Nucleus accumbens (tissue), 56 donors: ENCODE data around the gene ZNF764.

ENCODE experiments used
- DNase-seq, 56 donors: peaks; one replicate each; lab custom pipeline; 2025; lab: John Stamatoyannopoulos, UW

The ZNF764 gene

GRCh38 chr16:30570636-30571444 is 12.7 kb upstream of the ZNF764 start:
- DNase-seq: peak in 28 of 56 donors; percentile 15 to 73 (median 46)

- no peak for DNase-seq
These were observed 11.8 kb upstream of the ZNF764 start for GRCh38 chr16:30569746-30570635.

DNA sequence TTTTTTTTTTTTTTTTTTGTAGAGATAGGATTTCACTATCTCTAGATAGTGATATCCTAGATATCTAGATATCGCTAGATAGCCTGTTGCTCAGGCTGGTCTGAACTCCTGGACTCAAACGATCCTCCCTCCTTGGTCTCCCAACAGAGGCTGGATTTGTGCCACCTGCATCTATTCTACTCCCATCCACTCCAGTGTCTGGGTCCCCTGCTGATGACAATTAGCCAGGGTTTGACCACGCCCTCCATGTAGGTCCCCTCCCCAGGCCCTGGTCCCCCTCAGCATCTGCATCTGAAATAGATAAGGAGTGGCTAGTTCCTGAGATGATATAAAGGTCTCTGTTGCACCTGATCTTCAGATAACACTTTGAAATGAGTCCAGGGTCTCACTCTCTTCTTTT is 11.1 kb upstream of the ZNF764 start:
- no peak for DNase-seq

DNA sequence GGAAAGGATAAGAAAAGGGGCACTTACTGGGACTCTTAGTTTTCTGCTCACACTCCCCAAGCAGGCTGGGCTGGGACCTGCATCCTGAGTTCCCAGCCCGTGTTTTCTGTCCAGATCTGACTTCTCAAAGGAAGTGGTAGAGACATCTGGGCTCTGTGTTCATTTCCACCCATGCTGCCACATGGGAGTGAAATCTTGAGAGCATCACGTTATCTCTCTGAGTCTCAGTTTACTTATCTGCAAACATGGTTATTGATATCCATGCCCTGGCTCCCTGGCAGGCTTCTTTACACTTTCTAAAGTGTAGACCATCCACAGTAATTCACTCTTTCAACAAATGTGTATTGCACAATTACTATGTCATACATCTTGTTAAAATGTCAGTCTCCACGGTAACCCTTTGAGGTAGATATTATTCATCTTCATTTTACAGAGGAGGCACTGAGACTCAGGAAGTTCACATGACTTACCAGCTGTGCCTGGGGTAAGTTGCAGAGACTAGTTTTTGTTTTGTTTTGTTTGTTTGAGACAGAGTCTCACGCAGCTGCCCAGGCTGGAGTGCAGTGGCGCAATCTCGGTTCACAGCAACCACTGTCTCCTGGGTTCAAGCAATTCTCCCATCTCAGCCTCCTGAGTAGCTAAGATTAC is 9.9 kb upstream of the ZNF764 start:
- no peak for DNase-seq

DNA sequence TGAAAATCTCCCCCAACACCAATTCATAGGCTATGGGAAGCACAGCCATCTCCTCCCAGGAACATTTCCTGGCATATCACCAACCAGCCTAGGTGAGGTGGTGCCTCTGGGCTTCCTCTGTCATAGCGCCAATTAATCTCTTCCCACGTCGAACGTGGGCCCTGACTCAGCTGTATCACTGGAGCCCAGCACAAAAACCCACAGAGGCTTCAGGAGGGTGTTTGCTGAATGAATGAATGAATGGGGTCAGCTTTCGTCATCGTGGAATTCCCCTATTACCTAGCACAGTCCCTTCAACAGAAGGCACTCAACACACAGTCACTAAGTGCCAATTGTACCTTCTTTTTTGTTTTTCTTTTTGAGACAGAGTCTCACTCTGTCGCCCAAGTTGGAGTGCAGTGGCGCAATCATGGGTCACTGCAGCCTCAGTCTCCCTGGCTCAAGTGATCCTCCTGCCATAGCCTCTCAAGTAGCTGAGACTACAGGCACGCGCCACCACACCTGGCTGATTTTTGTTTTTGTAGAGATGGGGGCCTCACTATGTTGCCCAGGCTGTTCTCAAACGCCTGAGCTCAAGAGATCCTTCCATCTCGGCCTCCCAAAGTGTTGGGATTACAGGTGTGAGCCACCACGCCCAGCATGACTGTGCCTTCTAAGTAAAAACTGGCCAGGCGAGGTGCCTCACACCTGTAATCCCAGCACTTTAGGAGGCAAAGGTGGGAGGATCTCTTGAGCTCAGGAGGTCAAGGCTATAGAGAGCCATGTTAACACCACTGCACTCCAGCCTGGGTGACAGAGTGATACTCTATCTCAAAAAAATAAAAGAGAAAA is 9.2 kb upstream of the ZNF764 start:
- DNase-seq: peak in 15 of 56 donors; percentile 2 to 42 (median 20)

DNA sequence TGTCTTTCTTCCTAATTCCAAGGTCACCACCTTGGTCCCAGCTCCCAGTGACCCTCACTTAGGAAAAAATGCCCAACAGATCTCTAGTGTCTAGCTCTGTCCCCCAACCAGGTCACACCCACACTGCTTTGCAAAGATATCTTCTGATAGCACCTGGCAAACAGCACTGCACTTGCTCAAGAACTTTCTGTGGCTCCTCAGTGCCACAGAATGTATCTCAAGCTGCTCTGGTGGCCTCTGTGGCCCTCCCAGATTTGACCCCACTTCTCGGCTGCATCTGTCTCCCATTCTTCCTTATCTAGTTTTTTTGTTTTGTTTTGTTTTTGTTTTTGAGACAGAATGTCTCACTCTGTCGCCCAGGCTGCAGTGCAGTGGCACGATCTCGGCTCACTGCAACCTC is 8.4 kb upstream of the ZNF764 start:
- no peak for DNase-seq

DNA sequence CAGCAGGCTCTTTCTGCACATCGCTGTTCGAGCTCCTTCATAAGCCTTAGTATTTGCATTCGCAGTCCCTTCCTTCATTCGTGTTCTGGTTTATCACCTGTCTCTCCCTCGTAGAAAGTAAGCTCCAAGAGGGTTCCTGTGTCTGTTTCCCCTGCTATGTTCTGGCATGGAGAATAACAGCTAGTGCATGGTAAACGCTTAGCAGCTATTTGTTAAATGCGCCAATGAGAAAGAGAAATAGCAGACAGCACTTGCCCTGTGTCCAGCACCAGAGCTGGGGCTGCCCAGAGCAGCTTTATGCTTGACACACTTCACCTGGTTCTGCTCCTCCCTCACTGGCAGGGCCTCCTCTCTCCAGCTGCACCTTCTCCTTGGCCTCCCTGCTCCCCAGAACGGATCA is 7.8 kb upstream of the ZNF764 start:
- DNase-seq: no peak

DNA sequence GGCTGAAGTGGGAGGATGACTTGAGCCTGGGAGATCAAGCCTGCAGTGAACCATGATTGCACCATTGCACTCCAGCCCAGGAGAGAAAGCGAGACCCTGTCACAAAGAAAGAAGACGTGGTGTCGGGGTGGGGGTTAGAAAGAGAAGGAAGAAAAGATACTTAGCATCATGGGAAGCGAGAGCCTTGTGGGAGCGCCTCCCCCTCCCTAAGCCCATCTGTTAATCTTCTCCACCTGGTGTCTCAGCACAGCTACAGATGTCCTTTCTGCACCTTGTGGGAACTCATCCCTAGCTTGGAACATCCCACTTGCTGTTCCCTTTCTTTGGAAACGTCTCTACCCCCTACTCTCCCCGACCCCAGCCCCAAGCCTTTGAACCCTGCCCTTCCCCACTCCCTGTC is 7.4 kb upstream of the ZNF764 start:
- no peak for DNase-seq

GRCh38 chr16:30562021-30562420 is 3.8 kb upstream of the ZNF764 start:
- DNase-seq: no peak

- peak in 4 of 56 donors; percentile 3 to 10 (median 8) for DNase-seq
These were observed 3.1 kb upstream of the ZNF764 start for GRCh38 chr16:30561089-30561816.

DNA sequence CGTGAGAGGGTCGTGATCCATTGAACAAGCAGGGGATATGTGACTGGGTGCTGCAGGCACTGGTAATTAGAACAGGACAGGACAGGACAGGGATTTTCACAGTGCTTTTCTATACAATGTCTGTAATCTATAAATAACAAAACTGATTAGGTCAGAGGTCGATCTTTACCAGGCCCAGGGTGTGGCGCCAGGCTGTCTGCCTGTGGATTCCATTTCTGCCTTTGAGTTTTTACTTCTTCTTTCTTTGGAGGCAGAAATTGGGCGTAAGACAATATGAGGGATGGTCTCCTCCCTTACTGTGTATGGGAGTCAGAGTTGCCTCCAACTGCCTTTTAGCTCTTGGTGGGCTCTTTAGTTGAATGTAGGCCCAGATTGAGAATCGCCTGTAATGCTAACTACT is 1.5 kb upstream of the ZNF764 start:
- DNase-seq: no peak

- no peak for DNase-seq
These were observed 709 bp upstream of the ZNF764 start for GRCh38 chr16:30558789-30559377.

DNA sequence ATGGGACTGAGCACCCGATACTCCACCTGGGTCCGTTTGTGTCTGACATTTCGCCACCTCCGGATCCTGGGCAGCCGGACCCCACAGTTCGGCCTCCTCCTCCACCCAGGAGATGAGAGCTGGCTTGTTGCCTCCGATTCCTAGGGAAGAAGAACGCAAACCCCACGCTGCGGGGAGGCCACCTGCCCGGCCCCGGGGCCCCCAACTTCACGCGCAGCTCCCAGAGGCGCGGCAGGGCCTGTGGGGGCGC is 542 bp downstream of the ZNF764 start:
- peak in 4 of 56 donors; percentile 35 to 60 (median 39) for DNase-seq

- DNase-seq: no peak
These were observed 2.1 kb downstream of the ZNF764 start for GRCh38 chr16:30556125-30556473.

DNA sequence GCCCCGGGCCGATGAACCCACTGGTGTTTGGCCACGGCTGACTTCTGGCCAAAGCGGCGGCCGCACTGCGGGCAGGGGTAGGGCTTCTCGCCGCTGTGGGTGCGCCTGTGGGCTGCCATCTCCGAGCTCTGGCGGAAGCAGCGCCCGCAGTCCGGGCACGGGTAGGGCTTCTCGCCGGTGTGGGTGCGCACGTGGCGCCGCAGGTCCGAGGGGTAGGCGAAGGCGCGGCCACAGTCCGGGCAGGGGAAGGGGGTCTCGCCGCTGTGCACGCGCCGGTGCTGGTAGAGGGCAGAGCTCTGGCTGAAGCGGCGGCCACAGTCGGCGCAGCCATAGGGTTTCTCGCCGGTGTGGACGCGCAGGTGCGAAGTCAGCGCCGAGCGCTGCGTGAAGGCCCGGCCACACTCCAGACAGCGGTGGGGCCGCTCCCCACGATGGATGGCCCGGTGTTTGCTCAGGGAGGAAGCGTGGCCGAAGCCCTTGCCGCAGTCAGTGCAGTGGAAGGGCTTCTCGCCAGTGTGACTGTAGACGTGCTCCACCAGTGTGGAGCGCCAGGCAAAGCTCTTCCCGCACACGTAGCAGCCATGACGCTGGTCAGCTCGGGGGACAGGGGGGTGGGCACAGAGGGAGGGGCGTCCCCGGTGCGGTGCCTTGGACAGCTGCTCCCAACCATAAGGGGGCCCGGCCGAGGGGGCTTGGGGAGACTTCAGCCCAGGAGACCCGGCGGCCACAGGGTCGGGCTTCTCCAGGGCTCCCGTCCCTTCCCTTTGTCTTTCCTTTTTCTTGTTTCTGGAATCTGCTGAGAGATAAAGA is 2.7 kb downstream of the ZNF764 start:
- no peak for DNase-seq

- DNase-seq: no peak
These were observed 3.4 kb downstream of the ZNF764 start for GRCh38 chr16:30554557-30555314.

GRCh38 chr16:30553393-30553899 is 4.7 kb downstream of the ZNF764 start:
- DNase-seq: no peak

DNA sequence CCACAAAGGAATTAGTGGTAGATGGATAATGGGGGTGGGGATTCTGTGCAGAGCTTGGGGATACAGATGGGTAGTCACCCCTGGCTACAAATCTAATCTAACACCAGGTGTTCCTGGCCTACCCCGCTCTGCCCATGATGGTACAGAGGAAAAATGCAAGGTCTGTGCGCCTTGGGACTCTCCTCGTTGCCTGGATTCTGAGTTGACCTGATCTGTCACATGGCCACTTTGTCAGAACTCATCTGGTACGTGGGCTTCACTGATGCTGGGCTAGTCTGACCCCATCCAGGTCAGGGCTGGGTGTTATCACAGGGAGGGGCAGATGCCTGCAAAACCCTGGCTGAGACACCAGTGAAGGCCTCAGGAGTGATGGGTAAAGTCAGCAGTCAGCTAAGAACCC is 5.2 kb downstream of the ZNF764 start:
- DNase-seq: no peak
